Liver (tissue), 9 donors: ENCODE results near the gene TEKT2. TPM values are rescaled to one million over a fixed set of nuclear protein-coding genes. Genes with fewer than 3 reads are reported as not detected.
A peak's percentile ranks its signal among the peaks of the same experiment; 100 is the strongest.

Source experiments
- DNase-seq: peaks from one replicate; pipeline ENCODE4 v3.0.0-alpha.2; 2017; ENCODE audit warnings: low spot score
- H3K27ac ChIP-seq, 2 donors: one replicate each; pipeline ENCODE4 v1.7.0; 2013; ENCODE audit warnings: inconsistent platforms in 2 of 2, low read length in 2 of 2, control low read depth in 1 of 2, low read depth in 1 of 2, mild to moderate bottlenecking in 1 of 2
- H3K27me3 ChIP-seq, 4 donors: one replicate each; pipeline versions ENCODE4 v1.6.1 to v1.7.0; 2013; ENCODE audit warnings: low read length in 3 of 4, inconsistent platforms in 1 of 4, mild to moderate bottlenecking in 1 of 4, moderate library complexity in 1 of 4; ENCODE audit not compliant: control insufficient read depth in 4 of 4, insufficient read depth in 4 of 4
- H3K36me3 ChIP-seq, 4 donors: one replicate each; pipeline versions ENCODE4 v1.6.1 to v1.7.0; 2013; ENCODE audit warnings: low read length in 3 of 4, mild to moderate bottlenecking in 3 of 4, low read depth in 1 of 4, moderate library complexity in 1 of 4; ENCODE audit not compliant: control insufficient read depth in 4 of 4, insufficient read depth in 3 of 4
- H3K4me1 ChIP-seq, 4 donors: one replicate each; pipeline versions ENCODE4 v1.6.1 to v1.7.0; 2013; ENCODE audit warnings: low read length in 3 of 4, mild to moderate bottlenecking in 3 of 4, moderate library complexity in 1 of 4; ENCODE audit not compliant: control insufficient read depth in 4 of 4, insufficient read depth in 4 of 4
- H3K4me3 ChIP-seq, 3 donors: one replicate each; pipeline versions ENCODE4 v1.6.1 to v1.7.0; 2013; ENCODE audit warnings: low read length in 3 of 3, control low read depth in 1 of 3, low read depth in 1 of 3, mild to moderate bottlenecking in 1 of 3
- H3K9ac ChIP-seq, 2 donors: one replicate each; pipeline ENCODE4 v1.7.0; 2013; ENCODE audit warnings: low read length in 2 of 2, mild to moderate bottlenecking in 2 of 2, moderate library complexity in 2 of 2, control low read depth in 1 of 2, low read depth in 1 of 2
- H3K9me3 ChIP-seq, 4 donors: one replicate each; pipeline versions ENCODE4 v1.6.1 to v1.7.0; 2013; ENCODE audit warnings: low read length in 3 of 4; ENCODE audit not compliant: control insufficient read depth in 4 of 4
- CTCF ChIP-seq: fragments of 150-350 bp; IDR thresholded peaks from 2 replicates; pipeline ENCODE4 v1.5.1; 2017; ENCODE audit warnings: improper control_type of control experiment, low read depth, low read length; ENCODE audit not compliant: missing input control
- EGR1 ChIP-seq, 2 donors: IDR thresholded peaks; 2 replicates each; pipeline ENCODE4 v1.6.1; 2016 to 2018; ENCODE audit warnings: antibody characterized with exemption in 2 of 2, low read depth in 2 of 2
- FOXA2 ChIP-seq: IDR thresholded peaks from 2 replicates; pipeline ENCODE4 v1.6.1; 2016; ENCODE audit warnings: antibody characterized with exemption
- HNF4A ChIP-seq, 2 donors: conservative IDR thresholded peaks; 2 replicates each; pipeline ENCODE4 v1.6.1; 2016; ENCODE audit warnings: antibody characterized with exemption in 2 of 2, mild to moderate bottlenecking in 2 of 2
- JUND ChIP-seq, 2 donors: IDR thresholded peaks; 2 replicates each; pipeline ENCODE4 v1.6.1; 2016; ENCODE audit warnings: antibody characterized with exemption in 2 of 2
- NR2F2 ChIP-seq: IDR thresholded peaks from 2 replicates; pipeline ENCODE4 v1.6.1; 2016; ENCODE audit warnings: antibody characterized with exemption
- RAD21 ChIP-seq, 2 donors: IDR thresholded peaks; 2 replicates each; pipeline ENCODE4 v1.6.1; 2016; ENCODE audit warnings: antibody characterized with exemption in 2 of 2, mild to moderate bottlenecking in 2 of 2
- RXRA ChIP-seq, 2 donors: IDR thresholded peaks; 2 replicates each; pipeline ENCODE4 v1.6.1; 2017 to 2018; ENCODE audit warnings: antibody characterized with exemption in 2 of 2, mild to moderate bottlenecking in 1 of 2
- SP1 ChIP-seq: IDR thresholded peaks from 2 replicates; pipeline ENCODE4 v1.6.1; 2018; ENCODE audit warnings: antibody characterized with exemption, mild to moderate bottlenecking
- TAF1 ChIP-seq: conservative IDR thresholded peaks from 2 replicates; pipeline ENCODE4 v1.6.1; 2016; ENCODE audit warnings: antibody characterized with exemption, mild to moderate bottlenecking
- ZBTB33 ChIP-seq: IDR thresholded peaks from 2 replicates; pipeline ENCODE4 v1.6.1; 2016; ENCODE audit warnings: antibody characterized with exemption
- WGBS: extraction: QIAGEN DNeasy Blood & Tissue Kit; methylation state at CpG from one replicate; pipeline ENCODE4 v1.1.7; 2013; 5-methylcytosine and 5-hydroxymethylcytosine counted together
- polyA plus RNA-seq, 2 donors: library from polyadenylated mRNA; stranded (reverse) in 1 of 2; unstranded in 1 of 2; fragments of 200-250 nt in 1 of 2; fragments of >200 nt in 1 of 2; fragmentation: Nextera tagmentation in 1 of 2; extraction: Ambion mirVana in 1 of 2; gene quantifications; one replicate each; pipeline versions ENCODE4 v1.2.1 to v1.2.3, GENCODE V29; 2013 to 2015
- total RNA-seq, 2 donors: library from RNA; depleted of rRNA; stranded (reverse); fragments of >200 nt; gene quantifications; one replicate each; pipeline ENCODE4 v1.2.3, GENCODE V29; 2014
- donor health status: healthy.
- donor health status: healthy.
- donor health status: healthy.
- donor health status: healthy.
- donor health status: healthy.

TEKT2 gene
- total and polyA plus RNA-seq, 4 donors, result 0.14 to 0.17 TPM; not detected in 2

- Histone ChIP-seq H3K27ac (no peak overlapping the region), H3K4me3 (no peak overlapping the region), H3K9me3 (no peaks in the 10 kb centered on the region), H3K27me3 (no peaks in the 10 kb centered on the region), H3K36me3 (peaks cover 0 to 10% (median under 1%) of the 10 kb centered on the region in 4 donors), H3K4me1 (peaks cover 0 to 5% (median 2%) of the 10 kb centered on the region in 4 donors), H3K9ac (no peak overlapping the region)
- peak; percentile 83 for DNase-seq
- 17% methylated on average over 18 of the region's 18 CpGs for WGBS
- TF ChIP-seq SP1 (no peak), RAD21 (IDR thresholded peaks at IDR 0.05) (peak; percentile 87 to 89), TAF1 (no peak), ZBTB33 (no peak), RXRA (IDR thresholded peaks at IDR 0.05) (peak in 1 of 2 donors; percentile 32), CTCF (peak; percentile 77), HNF4A (conservative IDR thresholded peaks at IDR 0.05) (peak in 1 of 2 donors; percentile 45)
Measured at GRCh38 chr1:36099681-36100341, 15.9 kb downstream of the TEKT2 start.

- no peak overlapping the region for H3K27ac ChIP-seq
- no peaks in the 10 kb centered on the region for H3K27me3 ChIP-seq
- H3K4me3 ChIP-seq, result no peak overlapping the region
- H3K9me3 ChIP-seq, result no peaks in the 10 kb centered on the region
- DNase-seq, result no peak
- H3K36me3 ChIP-seq, result peaks cover 0 to 7% (median under 1%) of the 10 kb centered on the region in 4 donors
- TF ChIP-seq JUND (IDR thresholded peaks at IDR 0.05) (no peak), FOXA2 (no peak), EGR1 (IDR thresholded peaks at IDR 0.05; ENCODE audit: low read depth in 2 of 2) (no peak), NR2F2 (no peak), RAD21 (IDR thresholded peaks at IDR 0.05) (no peak), CTCF (no peak)
- WGBS, result 77% methylated on average over 6 of the region's 6 CpGs
- H3K4me1 ChIP-seq, result peaks cover 0 to 5% (median 2%) of the 10 kb centered on the region in 4 donors
- H3K9ac ChIP-seq, result no peak overlapping the region
Measured at GRCh38 chr1:36100376-36100775, 16.5 kb downstream of the TEKT2 start.
